Duodenal mucosa (tissue), 2 donors: ENCODE measurements around the gene PTPRN2.

Experiments
- H3K27ac ChIP-seq: one replicate; pipeline ENCODE4 v1.7.0; 2013; ENCODE audit warnings: low read depth, low read length
- H3K27me3 ChIP-seq, 2 donors: one replicate each; pipeline ENCODE4 v1.7.0; 2013; ENCODE audit warnings: low read length in 2 of 2, control low read depth in 1 of 2; ENCODE audit not compliant: insufficient read depth in 2 of 2, control insufficient read depth in 1 of 2
- H3K36me3 ChIP-seq, 2 donors: one replicate each; pipeline ENCODE4 v1.7.0; 2013; ENCODE audit warnings: low read length in 2 of 2, control low read depth in 1 of 2; ENCODE audit not compliant: insufficient read depth in 2 of 2, control insufficient read depth in 1 of 2
- H3K4me1 ChIP-seq, 2 donors: one replicate each; pipeline ENCODE4 v1.7.0; 2013; ENCODE audit warnings: low read length in 2 of 2, control low read depth in 1 of 2; ENCODE audit not compliant: insufficient read depth in 2 of 2, control insufficient read depth in 1 of 2
- H3K4me3 ChIP-seq, 2 donors: one replicate each; pipeline ENCODE4 v1.7.0; 2013; ENCODE audit warnings: low read length in 2 of 2, low read depth in 1 of 2
- H3K9ac ChIP-seq, 2 donors: one replicate each; pipeline ENCODE4 v1.7.0; 2013; ENCODE audit warnings: low read length in 2 of 2, low read depth in 1 of 2
- H3K9me3 ChIP-seq, 2 donors: one replicate each; pipeline ENCODE4 v1.7.0; 2013; ENCODE audit warnings: low read length in 2 of 2, control low read depth in 1 of 2; ENCODE audit not compliant: control insufficient read depth in 1 of 2

Gene PTPRN2

DNA sequence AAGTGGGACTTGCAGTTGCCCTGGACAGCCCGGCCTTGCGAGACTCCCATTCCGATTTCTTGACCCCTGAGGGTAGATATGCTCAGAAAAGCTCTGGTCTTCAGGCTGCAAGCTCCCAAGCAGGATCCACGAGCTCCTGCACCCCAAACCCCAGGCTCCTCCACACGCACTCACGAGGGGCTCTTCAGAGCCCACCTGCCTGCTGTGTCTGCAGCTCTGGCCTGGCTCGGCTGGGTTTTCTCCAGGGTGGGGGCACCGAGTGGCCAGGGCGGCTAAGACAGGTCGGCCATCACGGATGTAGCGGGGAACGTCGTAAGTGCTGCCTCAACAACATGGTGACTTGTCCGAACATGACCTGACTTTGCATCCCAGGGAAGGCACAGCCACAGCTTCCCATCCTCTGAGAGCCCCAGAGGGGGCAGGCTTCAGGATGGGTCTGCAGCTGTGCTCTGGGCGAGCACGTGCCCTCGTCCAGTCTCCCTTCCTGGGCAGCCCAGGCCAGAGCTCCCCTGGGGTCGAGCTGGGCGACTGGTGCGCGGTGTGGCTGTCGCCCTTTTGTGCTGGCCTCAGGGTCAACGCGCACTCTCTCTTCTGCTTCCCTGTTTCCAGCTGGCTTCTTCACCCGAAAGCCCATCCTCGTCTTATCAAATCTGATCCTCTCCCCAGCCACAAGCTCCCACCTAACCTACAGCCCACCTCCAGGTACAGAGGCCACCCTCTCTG is 835.5 kb downstream of the PTPRN2 start:
- Histone ChIP-seq H3K4me3 (no peak overlapping the region), H3K36me3 (no peaks in the 10 kb centered on the region), H3K4me1 (no peaks in the 10 kb centered on the region), H3K27ac (no peak overlapping the region), H3K9me3 (no peaks in the 10 kb centered on the region), H3K9ac (no peak overlapping the region), H3K27me3 (no peaks in the 10 kb centered on the region)

DNA sequence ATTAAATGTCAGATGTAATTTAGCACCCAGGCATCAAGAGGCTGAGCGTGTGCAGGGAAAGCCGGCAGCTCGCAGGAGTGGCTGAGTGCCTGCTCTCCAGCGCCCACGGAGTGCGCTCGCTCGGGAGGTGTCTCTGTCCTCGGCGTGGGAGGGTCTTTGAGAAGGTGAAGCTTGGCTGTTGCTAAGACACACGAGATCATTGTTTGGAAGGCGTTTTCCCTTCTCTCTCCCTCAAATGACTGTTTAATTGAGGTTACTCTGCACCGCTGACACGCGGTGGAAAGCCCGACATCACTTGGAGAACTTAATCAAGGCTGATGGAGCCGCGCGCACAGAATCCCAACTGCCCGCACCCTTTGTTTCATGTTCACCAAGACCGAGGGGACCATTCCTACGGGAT is 836.2 kb downstream of the PTPRN2 start:
- Histone ChIP-seq H3K9ac (no peak overlapping the region), H3K4me1 (no peaks in the 10 kb centered on the region), H3K9me3 (no peaks in the 10 kb centered on the region), H3K36me3 (no peaks in the 10 kb centered on the region), H3K4me3 (no peak overlapping the region), H3K27me3 (no peaks in the 10 kb centered on the region), H3K27ac (no peak overlapping the region)

DNA sequence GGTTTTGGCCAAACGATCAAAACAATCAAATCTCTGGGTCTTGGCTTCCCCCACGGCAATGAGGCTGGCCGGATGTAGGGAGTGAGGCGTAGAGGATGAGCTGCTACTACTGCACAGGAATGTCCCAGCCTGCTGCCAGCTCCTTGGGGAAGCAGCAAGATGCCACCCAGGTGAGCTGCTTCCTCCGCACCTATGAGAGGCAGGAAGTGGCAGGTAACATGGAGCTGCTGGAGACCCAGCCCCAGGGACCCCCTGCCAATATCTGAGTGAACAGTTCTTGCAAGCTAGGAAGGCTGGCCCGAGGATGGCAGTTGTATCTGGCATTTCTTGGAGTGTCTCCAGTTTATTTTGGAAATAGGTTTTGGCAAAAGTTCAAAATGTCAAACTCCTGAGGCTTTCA is 837.3 kb downstream of the PTPRN2 start:
- Histone ChIP-seq H3K4me3 (no peak overlapping the region), H3K9ac (no peak overlapping the region), H3K36me3 (no peaks in the 10 kb centered on the region), H3K27ac (no peak overlapping the region), H3K4me1 (no peaks in the 10 kb centered on the region), H3K27me3 (no peaks in the 10 kb centered on the region), H3K9me3 (no peaks in the 10 kb centered on the region)

DNA sequence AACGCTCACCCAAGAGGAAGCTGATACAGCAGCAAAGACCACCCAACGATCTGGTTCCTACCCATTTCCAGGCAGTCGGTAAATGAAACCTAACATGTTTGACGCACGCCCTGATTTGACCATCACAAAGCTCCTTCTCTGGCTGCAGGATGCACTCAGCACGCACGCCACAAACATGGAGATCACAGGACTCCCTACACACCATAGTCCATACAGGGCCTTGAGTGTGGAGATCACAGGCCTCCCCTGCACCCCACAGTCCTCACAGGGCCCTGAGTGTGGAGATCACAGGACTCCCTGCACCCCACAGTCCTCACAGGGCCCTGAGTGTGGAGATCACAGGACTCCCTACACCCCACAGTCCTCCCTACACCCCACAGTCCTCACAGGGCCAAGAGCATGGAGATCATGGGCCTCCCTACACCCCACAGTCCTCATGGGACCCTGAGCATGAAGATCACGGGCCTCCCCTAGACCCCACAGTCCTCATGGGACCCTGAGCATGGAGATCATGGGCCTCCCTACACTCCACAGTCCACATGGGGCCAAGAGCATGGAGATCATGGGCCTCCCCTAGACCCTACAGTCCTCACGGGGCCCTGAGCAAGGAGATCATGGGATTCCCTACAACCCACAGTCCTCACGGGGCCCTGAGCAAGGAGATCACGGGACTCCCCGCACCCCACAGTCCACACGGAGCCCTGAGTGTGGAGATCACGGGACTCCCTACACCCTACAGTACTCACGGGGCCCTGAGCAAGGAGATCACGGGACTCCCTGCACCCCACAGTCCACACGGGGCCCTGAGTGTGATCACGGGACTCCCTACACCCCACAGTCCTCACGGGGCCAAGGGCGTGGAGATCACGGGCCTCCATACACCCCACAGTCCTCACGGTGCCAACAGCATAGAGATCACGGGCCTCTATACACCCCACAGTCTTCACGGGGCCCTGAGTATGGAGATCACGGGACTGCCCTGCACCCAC is 841.6 kb downstream of the PTPRN2 start:
- Histone ChIP-seq H3K4me1 (no peaks in the 10 kb centered on the region), H3K4me3 (no peak overlapping the region), H3K9me3 (no peaks in the 10 kb centered on the region), H3K9ac (no peak overlapping the region), H3K27me3 (no peaks in the 10 kb centered on the region), H3K27ac (no peak overlapping the region), H3K36me3 (no peaks in the 10 kb centered on the region)

DNA sequence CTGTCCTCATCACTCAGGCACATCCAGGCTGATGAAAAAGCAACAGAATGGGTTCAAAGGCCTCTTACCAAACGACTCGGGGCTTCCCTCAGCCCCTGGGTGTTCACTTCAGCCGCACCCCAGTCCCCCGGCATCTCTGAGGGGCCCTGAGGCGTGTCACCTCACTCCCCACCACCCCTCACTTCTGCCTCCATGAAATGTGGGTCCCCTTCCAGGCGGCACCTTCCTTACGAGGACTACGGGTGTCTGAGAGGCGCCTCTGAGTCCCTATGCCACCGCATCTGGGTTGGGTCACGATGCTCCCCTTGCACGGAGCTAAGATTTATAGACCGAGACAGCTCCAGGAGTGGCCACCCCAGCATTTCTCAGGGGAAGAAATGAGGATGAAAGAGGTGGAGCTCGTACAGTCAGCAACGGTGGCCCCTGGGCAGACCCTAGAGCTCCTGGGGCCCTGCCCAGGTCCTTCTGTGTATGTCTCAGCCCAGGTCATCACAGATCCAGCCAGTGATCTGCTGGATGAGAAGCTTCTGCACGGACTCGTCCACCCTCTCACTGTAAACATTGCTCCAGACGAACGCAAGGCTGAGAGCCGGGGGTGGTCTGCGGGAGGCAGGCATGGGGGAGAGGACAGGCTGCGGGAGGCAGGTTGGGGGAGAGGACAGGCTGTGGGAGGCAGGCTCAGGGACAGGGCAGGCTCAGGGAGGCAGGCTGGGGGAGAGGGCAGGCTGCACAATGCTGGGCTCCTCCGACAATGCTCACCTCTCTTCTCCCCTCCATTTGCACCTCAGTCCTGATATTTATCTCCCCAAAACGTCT is 842.6 kb downstream of the PTPRN2 start:
- Histone ChIP-seq H3K9me3 (no peaks in the 10 kb centered on the region), H3K4me1 (no peaks in the 10 kb centered on the region), H3K9ac (no peak overlapping the region), H3K4me3 (no peak overlapping the region), H3K36me3 (no peaks in the 10 kb centered on the region), H3K27ac (no peak overlapping the region), H3K27me3 (peaks cover 0 to 2% of the 10 kb centered on the region in 2 donors)

DNA sequence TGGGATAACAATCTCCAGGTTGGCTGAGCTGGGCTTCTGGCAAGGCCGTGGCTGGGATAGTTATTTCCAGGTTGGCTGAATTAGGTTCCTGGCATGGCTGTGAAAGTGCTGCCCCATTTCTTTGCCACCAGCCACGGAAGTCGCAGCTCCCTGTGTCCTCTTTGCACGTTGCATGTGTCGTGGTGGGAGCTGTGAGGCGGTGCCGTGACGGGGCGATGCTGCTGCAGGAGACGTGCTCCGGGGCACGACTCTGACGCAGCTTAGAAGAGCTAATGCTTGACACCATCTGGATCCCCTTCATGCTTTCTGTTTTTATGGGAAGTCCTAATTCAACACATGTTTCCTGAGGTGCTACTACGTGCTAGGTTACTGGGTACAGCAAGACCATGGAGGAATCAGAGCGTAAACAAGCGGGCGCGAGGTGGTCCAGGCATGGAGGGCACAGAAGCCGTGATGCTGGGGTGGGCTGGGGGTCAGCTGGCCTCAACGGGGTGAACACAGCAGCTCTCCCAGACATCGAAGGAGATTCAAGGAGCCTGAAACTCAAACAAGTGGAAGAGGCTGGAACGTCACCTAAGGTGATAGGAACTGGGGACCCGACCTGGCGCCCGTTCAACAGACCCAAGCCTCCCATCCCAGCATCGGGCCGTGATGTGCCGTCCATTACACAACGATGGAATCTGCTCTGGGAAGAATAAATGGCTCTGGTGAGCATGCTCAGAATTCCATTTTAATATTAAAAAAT is 843.7 kb downstream of the PTPRN2 start:
- no peaks in the 10 kb centered on the region for H3K9me3 ChIP-seq
- no peak overlapping the region for H3K4me3 ChIP-seq
- peaks cover 0 to 3% of the 10 kb centered on the region in 2 donors for H3K27me3 ChIP-seq
- no peaks in the 10 kb centered on the region for H3K4me1 ChIP-seq
- no peak overlapping the region for H3K9ac ChIP-seq
- no peak overlapping the region for H3K27ac ChIP-seq
- no peaks in the 10 kb centered on the region for H3K36me3 ChIP-seq

DNA sequence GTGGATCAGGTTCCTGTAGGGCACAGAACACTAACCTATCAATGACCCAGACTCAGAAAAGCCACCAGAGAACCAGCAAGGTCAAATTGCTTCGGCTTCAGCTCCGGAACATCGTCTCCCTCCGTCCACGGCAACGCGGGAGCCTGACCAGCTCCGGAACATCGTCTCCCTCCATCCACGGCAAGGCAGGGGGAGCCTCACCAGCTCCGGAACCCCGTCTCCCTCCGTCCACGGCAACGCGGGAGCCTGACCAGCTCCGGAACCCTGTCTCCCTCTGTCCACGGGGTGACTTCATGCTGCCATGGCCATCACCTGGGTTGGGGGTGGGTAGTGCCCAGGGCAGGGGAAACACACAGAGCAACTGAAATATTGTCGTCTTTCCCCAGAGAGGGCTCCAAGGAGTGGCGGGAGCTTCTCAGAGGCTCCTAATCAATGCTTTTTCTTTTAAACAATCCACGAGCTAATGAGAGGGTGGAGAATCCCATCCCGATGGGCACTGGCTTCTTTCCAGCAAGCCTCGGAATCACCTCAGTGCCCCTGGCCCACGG is 847.3 kb downstream of the PTPRN2 start:
- peaks cover 0 to 3% of the 10 kb centered on the region in 2 donors for H3K27me3 ChIP-seq

DNA sequence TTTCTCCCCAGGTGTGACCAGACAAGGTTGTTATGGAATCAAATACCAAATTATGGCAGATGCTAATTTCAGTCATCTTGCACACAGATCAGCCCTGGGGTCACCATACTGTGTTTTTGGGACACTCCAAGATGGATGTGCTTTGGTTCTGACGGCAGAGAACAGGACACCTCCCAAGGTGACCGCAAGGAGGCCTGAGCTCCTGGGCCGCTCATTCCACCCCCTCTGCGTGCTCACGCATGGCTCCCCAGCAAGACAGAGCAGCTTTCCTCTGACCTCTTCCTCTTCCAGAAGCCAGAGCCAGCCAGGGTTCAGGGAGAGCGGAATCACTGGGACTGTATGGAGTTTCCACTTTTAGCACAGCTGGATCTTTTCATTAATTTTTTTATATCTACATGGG is 848.0 kb downstream of the PTPRN2 start:
- H3K9me3 ChIP-seq, result no peaks in the 10 kb centered on the region
- H3K36me3 ChIP-seq, result no peaks in the 10 kb centered on the region
- H3K27ac ChIP-seq, result no peak overlapping the region
- H3K9ac ChIP-seq, result no peak overlapping the region
- H3K4me3 ChIP-seq, result no peak overlapping the region
- H3K4me1 ChIP-seq, result no peaks in the 10 kb centered on the region
- H3K27me3 ChIP-seq, result peaks cover 0 to 3% of the 10 kb centered on the region in 2 donors

More for the DNA sequence above, 847.3 kb downstream of the PTPRN2 start:
- Histone ChIP-seq H3K4me1 (no peaks in the 10 kb centered on the region), H3K4me3 (no peak overlapping the region), H3K9me3 (no peaks in the 10 kb centered on the region), H3K27ac (no peak overlapping the region), H3K36me3 (no peaks in the 10 kb centered on the region), H3K9ac (no peak overlapping the region)

DNA sequence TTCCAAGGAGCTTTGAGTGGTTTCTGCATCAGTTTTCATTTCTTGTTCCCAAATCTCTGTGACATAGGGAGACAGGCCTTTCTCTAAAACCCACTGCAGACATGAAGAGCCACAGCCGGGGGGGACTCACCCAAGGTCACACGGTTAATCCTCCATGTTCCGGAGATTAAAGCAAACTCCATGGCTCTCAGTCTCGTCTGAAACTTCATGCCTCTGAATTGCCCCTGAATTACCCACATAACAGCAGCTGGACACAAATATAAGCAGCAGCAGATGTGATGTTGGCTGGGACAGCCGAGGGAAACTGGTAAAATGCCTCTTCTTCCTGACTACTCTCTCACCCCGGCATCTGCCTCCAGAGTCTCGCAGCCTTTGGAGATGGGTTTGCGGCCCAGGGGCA is 848.6 kb downstream of the PTPRN2 start:
- Histone ChIP-seq H3K27me3 (peaks cover 0 to 3% of the 10 kb centered on the region in 2 donors), H3K9ac (no peak overlapping the region), H3K4me1 (no peaks in the 10 kb centered on the region), H3K9me3 (no peaks in the 10 kb centered on the region), H3K4me3 (no peak overlapping the region), H3K36me3 (no peaks in the 10 kb centered on the region), H3K27ac (no peak overlapping the region)
